ENCODE data around the gene STUB1.

DNA sequence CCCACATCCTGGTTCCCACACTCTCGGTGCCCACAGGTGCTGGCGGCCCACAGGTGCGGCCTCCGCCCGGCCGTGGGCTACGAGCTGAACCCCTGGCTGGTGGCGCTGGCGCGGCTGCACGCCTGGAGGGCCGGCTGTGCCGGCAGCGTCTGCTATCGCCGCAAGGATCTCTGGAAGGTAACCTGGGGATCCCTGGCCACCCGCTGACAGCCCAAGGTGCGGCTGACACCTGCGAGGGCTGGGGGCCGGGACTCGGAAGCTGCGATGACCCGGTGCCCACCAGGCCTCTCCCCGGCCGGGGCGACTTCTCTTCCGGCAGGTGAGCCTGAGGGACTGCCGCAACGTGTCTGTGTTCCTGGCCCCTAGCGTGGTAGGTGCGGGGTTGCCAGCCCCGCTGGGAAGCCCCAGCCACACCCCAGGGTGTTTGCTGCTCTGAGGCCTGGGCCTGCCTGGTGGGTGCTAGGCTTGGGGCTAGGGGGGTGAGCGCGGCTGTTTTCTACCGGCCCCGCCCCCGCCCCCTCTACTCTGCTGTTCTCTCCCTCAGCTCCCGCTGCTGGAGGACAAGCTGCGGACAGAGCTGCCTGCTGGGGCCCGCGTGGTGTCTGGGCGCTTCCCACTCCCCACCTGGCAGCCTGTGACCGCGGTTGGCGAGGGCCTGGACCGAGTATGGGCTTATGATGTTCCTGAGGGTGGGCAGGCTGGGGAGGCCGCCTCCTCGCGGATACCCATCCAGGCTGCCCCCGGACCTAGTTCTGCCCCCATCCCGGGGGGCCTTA lies 41.7 kb downstream of the STUB1 start:
- TF ChIP-seq SRF (IDR thresholded peaks at IDR 0.05; ENCODE audit: low read depth, low read length) (no peak), POLR2A (IDR thresholded peaks at IDR 0.05; ENCODE audit: control extremely low read depth in 1 of 2, low read depth in 2 of 2, low read length in 2 of 2) (no peak), EP300 (IDR thresholded peaks at IDR 0.05; ENCODE audit: borderline replicate concordance in 1 of 2, low read depth in 2 of 2, low read length in 2 of 2) (no peak), ASH2L (IDR thresholded peaks at IDR 0.05; ENCODE audit: low read length) (no peak), BACH1 (IDR thresholded peaks at IDR 0.05; ENCODE audit: low read length) (no peak), CHD2 (IDR thresholded peaks at IDR 0.05; ENCODE audit: low read length) (no peak), KDM4A (IDR thresholded peaks at IDR 0.05; ENCODE audit: low read depth, low read length, severe bottlenecking) (no peak), TAF1 (IDR thresholded peaks at IDR 0.05; ENCODE audit: low read depth, low read length) (no peak)
- TF ChIP-seq, protein P1, sequence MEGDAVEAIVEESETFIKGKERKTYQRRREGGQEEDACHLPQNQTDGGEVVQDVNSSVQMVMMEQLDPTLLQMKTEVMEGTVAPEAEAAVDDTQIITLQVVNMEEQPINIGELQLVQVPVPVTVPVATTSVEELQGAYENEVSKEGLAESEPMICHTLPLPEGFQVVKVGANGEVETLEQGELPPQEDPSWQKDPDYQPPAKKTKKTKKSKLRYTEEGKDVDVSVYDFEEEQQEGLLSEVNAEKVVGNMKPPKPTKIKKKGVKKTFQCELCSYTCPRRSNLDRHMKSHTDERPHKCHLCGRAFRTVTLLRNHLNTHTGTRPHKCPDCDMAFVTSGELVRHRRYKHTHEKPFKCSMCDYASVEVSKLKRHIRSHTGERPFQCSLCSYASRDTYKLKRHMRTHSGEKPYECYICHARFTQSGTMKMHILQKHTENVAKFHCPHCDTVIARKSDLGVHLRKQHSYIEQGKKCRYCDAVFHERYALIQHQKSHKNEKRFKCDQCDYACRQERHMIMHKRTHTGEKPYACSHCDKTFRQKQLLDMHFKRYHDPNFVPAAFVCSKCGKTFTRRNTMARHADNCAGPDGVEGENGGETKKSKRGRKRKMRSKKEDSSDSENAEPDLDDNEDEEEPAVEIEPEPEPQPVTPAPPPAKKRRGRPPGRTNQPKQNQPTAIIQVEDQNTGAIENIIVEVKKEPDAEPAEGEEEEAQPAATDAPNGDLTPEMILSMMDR (IDR thresholded peaks at IDR 0.05; ENCODE audit: control extremely low read depth in 1 of 3, insufficient read depth in 1 of 3, low read depth in 1 of 3, low read length in 3 of 3) = no peak
